HG02642 (cell line): ENCODE measurements around the gene RAB8A.
"Not testable (repeated sequence)": the region's sequence is repeated elsewhere in the genome, so short reads cannot be mapped to it uniquely, and the experiment has no call there.

Experiments
- ATAC-seq: cut with Tn5 transposase; IDR thresholded peaks from one replicate; pipeline ENCODE4 v1.9.1; 2021; ENCODE audit warnings: mild to moderate bottlenecking; ENCODE audit not compliant: unreplicated experiment, poor library complexity

Gene RAB8A

GRCh38 chr19:16167055-16167454, 55.4 kb downstream of the RAB8A start:
- ATAC-seq: no peak

- no peak for ATAC-seq
Observed at GRCh38 chr19:16168465-16169081, 56.9 kb downstream of the RAB8A start.

GRCh38 chr19:16170134-16170533, 58.4 kb downstream of the RAB8A start:
- ATAC-seq: no peak

GRCh38 chr19:16175954-16176353, 64.3 kb downstream of the RAB8A start:
- ATAC-seq: no peak

DNA sequence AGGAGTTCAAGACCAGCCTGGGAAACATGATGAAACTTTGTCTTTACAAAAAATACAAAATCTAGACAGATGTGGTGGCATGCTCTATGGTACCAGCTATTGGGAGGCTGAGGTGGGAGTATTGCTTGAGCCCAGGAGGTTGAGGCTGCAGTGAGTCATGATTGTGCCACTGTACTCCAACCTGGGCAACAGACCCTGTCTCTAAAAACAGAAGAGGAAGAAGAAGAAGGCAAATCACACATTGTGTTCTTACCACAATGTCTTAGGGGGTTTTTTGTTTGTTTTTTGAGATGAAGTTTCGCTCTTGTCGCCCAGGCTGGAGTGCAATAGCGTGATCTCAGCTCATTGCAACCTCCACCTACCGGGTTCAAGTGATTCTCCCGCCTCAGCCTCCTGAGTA, 67.2 kb downstream of the RAB8A start:
- ATAC-seq: not testable (repeated sequence)

DNA sequence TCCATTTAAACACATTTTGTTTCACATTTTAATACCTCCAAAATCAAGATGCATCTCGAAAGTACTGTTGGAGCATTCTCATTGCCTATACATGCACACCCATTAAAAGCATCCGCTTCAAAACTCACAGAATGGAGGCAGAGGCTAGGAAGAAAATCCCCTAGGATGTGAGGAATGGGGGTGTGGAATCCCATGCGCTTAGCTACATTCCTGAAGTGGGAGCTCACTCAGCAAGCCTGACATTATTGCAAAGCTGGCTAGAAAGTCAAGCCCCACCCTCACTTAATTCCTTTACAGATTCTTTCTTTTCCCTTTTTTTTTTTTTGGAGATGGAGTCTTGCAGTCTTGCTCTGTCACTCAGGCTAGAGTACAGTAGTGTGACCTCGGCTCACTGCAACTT, 68.9 kb downstream of the RAB8A start:
- no peak for ATAC-seq
